K562 (cell line): ENCODE results near the gene SNX9. TPM values are rescaled to one million over a fixed set of nuclear protein-coding genes. Genes with fewer than 3 reads are reported as not detected.

Source experiments
- ARID2 ChIP-seq: fragments of 450-650 bp; IDR thresholded peaks from 2 replicates; pipeline ENCODE4 v1.6.1; 2017; ENCODE audit warnings: antibody characterized with exemption, mild to moderate bottlenecking
- FOXK2 ChIP-seq, 2 experiments: fragments of 450-650 bp; IDR thresholded peaks in 1 of 2; conservative IDR thresholded peaks in 1 of 2; 2 replicates each; pipeline ENCODE4 v1.6.1; 2016; ENCODE audit warnings: low read depth in 2 of 2, mild to moderate bottlenecking in 1 of 2
- HMG20B ChIP-seq: fragments of 250-450 bp; sonication (Bioruptor Pico); IDR thresholded peaks from 2 replicates; pipeline ENCODE4 v1.5.0; 2021; ENCODE audit warnings: mild to moderate bottlenecking
- HNRNPLL ChIP-seq: fragments of 200-400 bp; formaldehyde crosslinking; IDR thresholded peaks from 2 replicates; pipeline ENCODE4 v1.6.1; 2017; ENCODE audit warnings: low read length, low read depth, mild to moderate bottlenecking; ENCODE audit not compliant: poor library complexity, severe bottlenecking
- OTX1 ChIP-seq: fragments of 450-650 bp; formaldehyde crosslinking; IDR thresholded peaks from 2 replicates; pipeline ENCODE4 v1.4.0; 2022; ENCODE audit warnings: mild to moderate bottlenecking
- SREBF1 ChIP-seq: fragments of 150-350 bp; IDR thresholded peaks from 2 replicates; pipeline ENCODE4 v1.6.1; 2014; ENCODE audit warnings: antibody characterized with exemption, low read depth, low read length, borderline replicate concordance
- polyA plus RNA-seq, 8 experiments: library from polyadenylated mRNA; depleted of rRNA in 4 of 8; stranded (reverse) in 5 of 8; unstranded in 3 of 8; fragments of >200 nt; fragmentation: Nextera tagmentation in 2 of 8; fragmentation: Illumina TruSeq in 1 of 8; extraction: Ambion mirVana in 2 of 8; extraction: Trizol in 1 of 8; gene quantifications; 2 replicates each; pipeline versions ENCODE4 v1.2.1 to v1.2.3, GENCODE V29; 2011 to 2014; ENCODE audit warnings: inconsistent platforms in 1 of 8, missing spikeins in 1 of 8
- total RNA-seq, 7 experiments: library from RNA; depleted of rRNA in 6 of 7; stranded (reverse); fragments of >200 nt in 6 of 7; fragmentation: Illumina TruSeq in 2 of 7; extraction: Trizol in 2 of 7; gene quantifications; 2 replicates each; pipeline versions ENCODE4 v1.2.1 to v1.2.3, GENCODE V29; 2011 to 2021; ENCODE audit warnings: low replicate concordance in 1 of 7
- TF ChIP-seq, protein P1 (sequence below): fragments of 200-600 bp; sonication (generic); IDR thresholded peaks from one replicate; pipeline ENCODE4 v1.6.1; 2012; ENCODE audit warnings: mild to moderate bottlenecking, low read depth, low read length, inconsistent platforms
- TF ChIP-seq, protein P2 (sequence below), 2 experiments: fragments of 200-800 bp in 1 of 2; sonication (Bioruptor generic) in 1 of 2; sonication (generic) in 1 of 2; formaldehyde crosslinking in 1 of 2; IDR thresholded peaks in 1 of 2; conservative IDR thresholded peaks in 1 of 2; 2 replicates each; pipeline versions ENCODE4 v1.5.0 to v1.6.1; 2016 to 2020; ENCODE audit warnings: missing compliant biosample characterization in 1 of 2, missing genetic modification characterization in 1 of 2, missing genetic modification reagents in 1 of 2
- TF ChIP-seq, protein P3 (sequence below): sonication (generic); formaldehyde crosslinking; IDR thresholded peaks from 2 replicates; pipeline ENCODE4 v1.8.0; 2022; ENCODE audit warnings: missing genetic modification reagents, mild to moderate bottlenecking, borderline replicate concordance

Gene SNX9
- total and polyA plus RNA-seq, 9 of the 15 experiments (the other 6 are each of a cell fraction or from before 2014, with no cell fraction given), result 6.0 to 81.7 (median 57.1) TPM

DNA sequence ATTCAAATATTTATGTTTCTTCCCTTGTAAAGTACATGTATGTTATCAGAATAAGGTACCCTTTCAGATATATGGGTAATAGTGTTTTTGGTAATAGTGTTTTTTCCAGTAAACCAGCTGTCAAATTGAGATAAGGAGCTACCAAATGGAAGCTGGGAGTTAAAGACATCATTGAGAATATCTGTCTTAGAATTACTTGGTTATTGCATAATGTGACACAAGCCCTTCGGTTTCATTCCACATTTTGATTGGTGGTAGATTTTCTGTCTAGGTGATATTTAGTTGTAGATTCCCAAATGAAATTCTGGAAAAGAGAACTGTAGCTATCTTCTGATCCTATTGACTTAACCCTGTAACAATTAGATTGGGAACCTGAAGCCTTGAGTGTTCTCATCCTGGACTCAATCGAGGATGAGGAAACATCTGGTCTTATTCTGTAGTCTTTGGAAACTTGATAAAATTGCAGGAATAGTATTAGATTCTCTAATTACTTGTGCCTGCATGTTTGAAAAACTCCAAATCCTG is 83.6 kb downstream of the SNX9 start (continued):
- TF ChIP-seq, protein P1, sequence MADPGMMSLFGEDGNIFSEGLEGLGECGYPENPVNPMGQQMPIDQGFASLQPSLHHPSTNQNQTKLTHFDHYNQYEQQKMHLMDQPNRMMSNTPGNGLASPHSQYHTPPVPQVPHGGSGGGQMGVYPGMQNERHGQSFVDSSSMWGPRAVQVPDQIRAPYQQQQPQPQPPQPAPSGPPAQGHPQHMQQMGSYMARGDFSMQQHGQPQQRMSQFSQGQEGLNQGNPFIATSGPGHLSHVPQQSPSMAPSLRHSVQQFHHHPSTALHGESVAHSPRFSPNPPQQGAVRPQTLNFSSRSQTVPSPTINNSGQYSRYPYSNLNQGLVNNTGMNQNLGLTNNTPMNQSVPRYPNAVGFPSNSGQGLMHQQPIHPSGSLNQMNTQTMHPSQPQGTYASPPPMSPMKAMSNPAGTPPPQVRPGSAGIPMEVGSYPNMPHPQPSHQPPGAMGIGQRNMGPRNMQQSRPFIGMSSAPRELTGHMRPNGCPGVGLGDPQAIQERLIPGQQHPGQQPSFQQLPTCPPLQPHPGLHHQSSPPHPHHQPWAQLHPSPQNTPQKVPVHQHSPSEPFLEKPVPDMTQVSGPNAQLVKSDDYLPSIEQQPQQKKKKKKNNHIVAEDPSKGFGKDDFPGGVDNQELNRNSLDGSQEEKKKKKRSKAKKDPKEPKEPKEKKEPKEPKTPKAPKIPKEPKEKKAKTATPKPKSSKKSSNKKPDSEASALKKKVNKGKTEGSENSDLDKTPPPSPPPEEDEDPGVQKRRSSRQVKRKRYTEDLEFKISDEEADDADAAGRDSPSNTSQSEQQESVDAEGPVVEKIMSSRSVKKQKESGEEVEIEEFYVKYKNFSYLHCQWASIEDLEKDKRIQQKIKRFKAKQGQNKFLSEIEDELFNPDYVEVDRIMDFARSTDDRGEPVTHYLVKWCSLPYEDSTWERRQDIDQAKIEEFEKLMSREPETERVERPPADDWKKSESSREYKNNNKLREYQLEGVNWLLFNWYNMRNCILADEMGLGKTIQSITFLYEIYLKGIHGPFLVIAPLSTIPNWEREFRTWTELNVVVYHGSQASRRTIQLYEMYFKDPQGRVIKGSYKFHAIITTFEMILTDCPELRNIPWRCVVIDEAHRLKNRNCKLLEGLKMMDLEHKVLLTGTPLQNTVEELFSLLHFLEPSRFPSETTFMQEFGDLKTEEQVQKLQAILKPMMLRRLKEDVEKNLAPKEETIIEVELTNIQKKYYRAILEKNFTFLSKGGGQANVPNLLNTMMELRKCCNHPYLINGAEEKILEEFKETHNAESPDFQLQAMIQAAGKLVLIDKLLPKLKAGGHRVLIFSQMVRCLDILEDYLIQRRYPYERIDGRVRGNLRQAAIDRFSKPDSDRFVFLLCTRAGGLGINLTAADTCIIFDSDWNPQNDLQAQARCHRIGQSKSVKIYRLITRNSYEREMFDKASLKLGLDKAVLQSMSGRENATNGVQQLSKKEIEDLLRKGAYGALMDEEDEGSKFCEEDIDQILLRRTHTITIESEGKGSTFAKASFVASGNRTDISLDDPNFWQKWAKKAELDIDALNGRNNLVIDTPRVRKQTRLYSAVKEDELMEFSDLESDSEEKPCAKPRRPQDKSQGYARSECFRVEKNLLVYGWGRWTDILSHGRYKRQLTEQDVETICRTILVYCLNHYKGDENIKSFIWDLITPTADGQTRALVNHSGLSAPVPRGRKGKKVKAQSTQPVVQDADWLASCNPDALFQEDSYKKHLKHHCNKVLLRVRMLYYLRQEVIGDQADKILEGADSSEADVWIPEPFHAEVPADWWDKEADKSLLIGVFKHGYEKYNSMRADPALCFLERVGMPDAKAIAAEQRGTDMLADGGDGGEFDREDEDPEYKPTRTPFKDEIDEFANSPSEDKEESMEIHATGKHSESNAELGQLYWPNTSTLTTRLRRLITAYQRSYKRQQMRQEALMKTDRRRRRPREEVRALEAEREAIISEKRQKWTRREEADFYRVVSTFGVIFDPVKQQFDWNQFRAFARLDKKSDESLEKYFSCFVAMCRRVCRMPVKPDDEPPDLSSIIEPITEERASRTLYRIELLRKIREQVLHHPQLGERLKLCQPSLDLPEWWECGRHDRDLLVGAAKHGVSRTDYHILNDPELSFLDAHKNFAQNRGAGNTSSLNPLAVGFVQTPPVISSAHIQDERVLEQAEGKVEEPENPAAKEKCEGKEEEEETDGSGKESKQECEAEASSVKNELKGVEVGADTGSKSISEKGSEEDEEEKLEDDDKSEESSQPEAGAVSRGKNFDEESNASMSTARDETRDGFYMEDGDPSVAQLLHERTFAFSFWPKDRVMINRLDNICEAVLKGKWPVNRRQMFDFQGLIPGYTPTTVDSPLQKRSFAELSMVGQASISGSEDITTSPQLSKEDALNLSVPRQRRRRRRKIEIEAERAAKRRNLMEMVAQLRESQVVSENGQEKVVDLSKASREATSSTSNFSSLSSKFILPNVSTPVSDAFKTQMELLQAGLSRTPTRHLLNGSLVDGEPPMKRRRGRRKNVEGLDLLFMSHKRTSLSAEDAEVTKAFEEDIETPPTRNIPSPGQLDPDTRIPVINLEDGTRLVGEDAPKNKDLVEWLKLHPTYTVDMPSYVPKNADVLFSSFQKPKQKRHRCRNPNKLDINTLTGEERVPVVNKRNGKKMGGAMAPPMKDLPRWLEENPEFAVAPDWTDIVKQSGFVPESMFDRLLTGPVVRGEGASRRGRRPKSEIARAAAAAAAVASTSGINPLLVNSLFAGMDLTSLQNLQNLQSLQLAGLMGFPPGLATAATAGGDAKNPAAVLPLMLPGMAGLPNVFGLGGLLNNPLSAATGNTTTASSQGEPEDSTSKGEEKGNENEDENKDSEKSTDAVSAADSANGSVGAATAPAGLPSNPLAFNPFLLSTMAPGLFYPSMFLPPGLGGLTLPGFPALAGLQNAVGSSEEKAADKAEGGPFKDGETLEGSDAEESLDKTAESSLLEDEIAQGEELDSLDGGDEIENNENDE, result no peak
- TF ChIP-seq ARID2 (no peak), SREBF1 (no peak), OTX1 (CRISPR knock-in tag) (no peak), HMG20B (CRISPR knock-in tag) (no peak), HNRNPLL (no peak), FOXK2 (conservative IDR thresholded peaks at IDR 0.05 in 1 of 2, IDR thresholded peaks at IDR 0.05 in 1 of 2; ENCODE audit: low read depth in 2 of 2) (0 out of 4 replicates have a peak, but pooled peaks of 1 of the 2 experiments have one; percentile 39)
- TF ChIP-seq, protein P2, sequence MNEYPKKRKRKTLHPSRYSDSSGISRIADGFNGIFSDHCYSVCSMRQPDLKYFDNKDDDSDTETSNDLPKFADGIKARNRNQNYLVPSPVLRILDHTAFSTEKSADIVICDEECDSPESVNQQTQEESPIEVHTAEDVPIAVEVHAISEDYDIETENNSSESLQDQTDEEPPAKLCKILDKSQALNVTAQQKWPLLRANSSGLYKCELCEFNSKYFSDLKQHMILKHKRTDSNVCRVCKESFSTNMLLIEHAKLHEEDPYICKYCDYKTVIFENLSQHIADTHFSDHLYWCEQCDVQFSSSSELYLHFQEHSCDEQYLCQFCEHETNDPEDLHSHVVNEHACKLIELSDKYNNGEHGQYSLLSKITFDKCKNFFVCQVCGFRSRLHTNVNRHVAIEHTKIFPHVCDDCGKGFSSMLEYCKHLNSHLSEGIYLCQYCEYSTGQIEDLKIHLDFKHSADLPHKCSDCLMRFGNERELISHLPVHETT (CRISPR knock-in tag; conservative IDR thresholded peaks at IDR 0.05 in 1 of 2, IDR thresholded peaks at IDR 0.05 in 1 of 2), result no peak
- TF ChIP-seq, protein P3, sequence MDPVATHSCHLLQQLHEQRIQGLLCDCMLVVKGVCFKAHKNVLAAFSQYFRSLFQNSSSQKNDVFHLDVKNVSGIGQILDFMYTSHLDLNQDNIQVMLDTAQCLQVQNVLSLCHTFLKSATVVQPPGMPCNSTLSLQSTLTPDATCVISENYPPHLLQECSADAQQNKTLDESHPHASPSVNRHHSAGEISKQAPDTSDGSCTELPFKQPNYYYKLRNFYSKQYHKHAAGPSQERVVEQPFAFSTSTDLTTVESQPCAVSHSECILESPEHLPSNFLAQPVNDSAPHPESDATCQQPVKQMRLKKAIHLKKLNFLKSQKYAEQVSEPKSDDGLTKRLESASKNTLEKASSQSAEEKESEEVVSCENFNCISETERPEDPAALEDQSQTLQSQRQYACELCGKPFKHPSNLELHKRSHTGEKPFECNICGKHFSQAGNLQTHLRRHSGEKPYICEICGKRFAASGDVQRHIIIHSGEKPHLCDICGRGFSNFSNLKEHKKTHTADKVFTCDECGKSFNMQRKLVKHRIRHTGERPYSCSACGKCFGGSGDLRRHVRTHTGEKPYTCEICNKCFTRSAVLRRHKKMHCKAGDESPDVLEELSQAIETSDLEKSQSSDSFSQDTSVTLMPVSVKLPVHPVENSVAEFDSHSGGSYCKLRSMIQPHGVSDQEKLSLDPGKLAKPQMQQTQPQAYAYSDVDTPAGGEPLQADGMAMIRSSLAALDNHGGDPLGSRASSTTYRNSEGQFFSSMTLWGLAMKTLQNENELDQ (CRISPR knock-in tag), result no peak
